Measurements from ENCODE around the gene P4HA2. TPM values are rescaled to one million over a fixed set of nuclear protein-coding genes. Genes with fewer than 3 reads are reported as not detected.

The P4HA2 gene
- total and polyA plus RNA-seq, 2 donors (not counting 3 experiments of a cell fraction or from before 2014, with no cell fraction given) = 37.6 to 58.7 TPM

DNA sequence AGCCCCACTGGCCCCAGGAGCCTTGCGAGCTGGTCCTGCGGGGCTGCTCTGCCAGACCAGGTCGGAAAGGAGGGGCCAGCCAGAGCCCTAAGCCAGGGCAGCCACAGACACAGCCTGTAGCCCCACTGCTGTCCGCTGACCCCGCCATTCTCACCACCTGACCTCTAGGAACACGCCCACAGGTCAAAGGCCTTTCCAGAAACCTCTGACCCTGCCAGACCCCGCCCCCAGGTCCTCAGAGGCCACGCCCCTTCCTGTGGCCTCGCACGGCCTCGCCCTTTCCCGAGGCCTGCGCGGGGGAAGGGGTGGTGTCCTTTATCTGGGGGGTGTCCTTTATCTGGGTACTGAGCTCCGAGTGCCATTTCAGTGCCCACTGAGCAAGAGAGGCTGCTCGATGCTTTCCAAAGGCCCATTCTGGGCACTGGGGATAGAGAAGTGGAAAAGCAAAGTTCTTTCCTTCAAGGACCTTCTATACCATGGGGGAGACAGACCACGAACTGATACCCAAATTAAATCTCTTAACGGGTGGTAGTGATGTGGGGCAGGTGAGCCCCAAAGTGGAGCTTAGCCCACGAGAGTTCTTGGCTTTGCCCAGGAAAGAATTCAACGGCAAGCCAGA, 46.5 kb downstream of the P4HA2 start:
- Histone ChIP-seq H3K27ac (ENCODE audit: insufficient read depth, low read depth, low read length) (no peak overlapping the region), H2AFZ (ENCODE audit: low read depth, low read length) (no peak overlapping the region), H3K4me1 (ENCODE audit: control insufficient read depth, extremely low read depth, insufficient read depth, low read length) (peaks cover 16% of the 10 kb centered on the region), H3K4me3 (replicated peaks in 1 of 3; ENCODE audit: insufficient read depth in 1 of 3, low read depth in 1 of 3, low read length in 3 of 3) (no peak overlapping the region), H4K20me1 (replicated peaks; ENCODE audit: control insufficient read depth, extremely low read depth, insufficient read depth, low read length) (no peaks in the 10 kb centered on the region), H3K79me2 (ENCODE audit: control insufficient read depth, insufficient read depth, low read length) (no peaks in the 10 kb centered on the region), H3K9me3 (replicated peaks; ENCODE audit: control insufficient read depth, insufficient read depth, low read length) (no peaks in the 10 kb centered on the region), H3K36me3 (ENCODE audit: control insufficient read depth in 2 of 2, extremely low read depth in 1 of 2, insufficient read depth in 2 of 2, low read length in 2 of 2) (no peaks in the 10 kb centered on the region), H3K9me1 (replicated peaks; ENCODE audit: control insufficient read depth, extremely low read depth, insufficient read depth, low read length) (no peaks in the 10 kb centered on the region), H3K9ac (replicated peaks; ENCODE audit: extremely low read depth, insufficient read depth, low read length) (no peak overlapping the region), H3K27me3 (ENCODE audit: control insufficient read depth in 2 of 2, insufficient read depth in 2 of 2, low read length in 2 of 2) (no peaks in the 10 kb centered on the region), H3K4me2 (ENCODE audit: insufficient read depth, low read length) (no peak overlapping the region)
- DNase-seq (ENCODE audit: low read depth, low spot score) (no peak), FAIRE-seq (no peak)
- BruUV-seq (replicated peaks) = no TSS peak
- POLR2A ChIA-PET = no interaction called here
- TF ChIP-seq EZH2 (IDR thresholded peaks at IDR 0.05; ENCODE audit: borderline replicate concordance, low read depth, low read length, severe bottlenecking) = no peak
- TF ChIP-seq, protein P1, sequence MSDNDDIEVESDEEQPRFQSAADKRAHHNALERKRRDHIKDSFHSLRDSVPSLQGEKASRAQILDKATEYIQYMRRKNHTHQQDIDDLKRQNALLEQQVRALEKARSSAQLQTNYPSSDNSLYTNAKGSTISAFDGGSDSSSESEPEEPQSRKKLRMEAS (IDR thresholded peaks at IDR 0.05; ENCODE audit: insufficient read depth, insufficient read length) = no peak
- TF ChIP-seq GATA2 (IDR thresholded peaks at IDR 0.05; ENCODE audit: insufficient read depth, insufficient read length, low read depth, low read length) = no peak
- TF ChIP-seq MYC (IDR thresholded peaks at IDR 0.05; ENCODE audit: low read depth, low read length) = no peak
- TF ChIP-seq POLR2A (IDR thresholded peaks at IDR 0.05; ENCODE audit: low read depth, low read length) = no peak
- TF ChIP-seq, protein P2, sequence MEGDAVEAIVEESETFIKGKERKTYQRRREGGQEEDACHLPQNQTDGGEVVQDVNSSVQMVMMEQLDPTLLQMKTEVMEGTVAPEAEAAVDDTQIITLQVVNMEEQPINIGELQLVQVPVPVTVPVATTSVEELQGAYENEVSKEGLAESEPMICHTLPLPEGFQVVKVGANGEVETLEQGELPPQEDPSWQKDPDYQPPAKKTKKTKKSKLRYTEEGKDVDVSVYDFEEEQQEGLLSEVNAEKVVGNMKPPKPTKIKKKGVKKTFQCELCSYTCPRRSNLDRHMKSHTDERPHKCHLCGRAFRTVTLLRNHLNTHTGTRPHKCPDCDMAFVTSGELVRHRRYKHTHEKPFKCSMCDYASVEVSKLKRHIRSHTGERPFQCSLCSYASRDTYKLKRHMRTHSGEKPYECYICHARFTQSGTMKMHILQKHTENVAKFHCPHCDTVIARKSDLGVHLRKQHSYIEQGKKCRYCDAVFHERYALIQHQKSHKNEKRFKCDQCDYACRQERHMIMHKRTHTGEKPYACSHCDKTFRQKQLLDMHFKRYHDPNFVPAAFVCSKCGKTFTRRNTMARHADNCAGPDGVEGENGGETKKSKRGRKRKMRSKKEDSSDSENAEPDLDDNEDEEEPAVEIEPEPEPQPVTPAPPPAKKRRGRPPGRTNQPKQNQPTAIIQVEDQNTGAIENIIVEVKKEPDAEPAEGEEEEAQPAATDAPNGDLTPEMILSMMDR (IDR thresholded peaks at IDR 0.05; ENCODE audit: extremely low read depth in 1 of 2, insufficient read depth in 1 of 2, low read depth in 1 of 2, low read length in 2 of 2) = no peak
- TF ChIP-seq POLR2AphosphoS5 (IDR thresholded peaks at IDR 0.05; ENCODE audit: insufficient read depth, low read depth, low read length) = no peak
- no peak for TF ChIP-seq FOS (IDR thresholded peaks at IDR 0.05; ENCODE audit: borderline replicate concordance, insufficient read depth, low read length)
- TF ChIP-seq JUN (IDR thresholded peaks at IDR 0.05; ENCODE audit: borderline replicate concordance, insufficient read depth, insufficient read length, low read depth) = no peak
- intact Hi-C loops (cut with micrococcal nuclease) = loop anchor here (5.0 kb wide), 2 partner anchors 94 to 316 kb away; no protein-coding TSS in a partner anchor
- CTCF ChIA-PET = interaction anchor here (0.8 to 3.7 kb wide), 9 partner anchors 9 to 639 kb away, joined by 3 to 30 read pairs (median 8); partner anchors contain the start of genes P4HA2 and SLC22A5
- dilution Hi-C loops (cut with MboI; ENCODE audit: extremely low pct_ligation_motif_present, low sequenced_read_pairs) = no loop called here

Measured in endothelial cell of umbilical vein (primary cell).